Measurements from ENCODE around the gene STXBP6.

GRCh38 chr14:25062022-25062321, 12.0 kb upstream of the STXBP6 start:
- TF ChIP-seq, protein P1, sequence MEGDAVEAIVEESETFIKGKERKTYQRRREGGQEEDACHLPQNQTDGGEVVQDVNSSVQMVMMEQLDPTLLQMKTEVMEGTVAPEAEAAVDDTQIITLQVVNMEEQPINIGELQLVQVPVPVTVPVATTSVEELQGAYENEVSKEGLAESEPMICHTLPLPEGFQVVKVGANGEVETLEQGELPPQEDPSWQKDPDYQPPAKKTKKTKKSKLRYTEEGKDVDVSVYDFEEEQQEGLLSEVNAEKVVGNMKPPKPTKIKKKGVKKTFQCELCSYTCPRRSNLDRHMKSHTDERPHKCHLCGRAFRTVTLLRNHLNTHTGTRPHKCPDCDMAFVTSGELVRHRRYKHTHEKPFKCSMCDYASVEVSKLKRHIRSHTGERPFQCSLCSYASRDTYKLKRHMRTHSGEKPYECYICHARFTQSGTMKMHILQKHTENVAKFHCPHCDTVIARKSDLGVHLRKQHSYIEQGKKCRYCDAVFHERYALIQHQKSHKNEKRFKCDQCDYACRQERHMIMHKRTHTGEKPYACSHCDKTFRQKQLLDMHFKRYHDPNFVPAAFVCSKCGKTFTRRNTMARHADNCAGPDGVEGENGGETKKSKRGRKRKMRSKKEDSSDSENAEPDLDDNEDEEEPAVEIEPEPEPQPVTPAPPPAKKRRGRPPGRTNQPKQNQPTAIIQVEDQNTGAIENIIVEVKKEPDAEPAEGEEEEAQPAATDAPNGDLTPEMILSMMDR (IDR thresholded peaks at IDR 0.05; ENCODE audit: insufficient read depth, low read length, poor library complexity, severe bottlenecking) = no peak
- no peak for TF ChIP-seq EZH2phosphoT487 (conservative IDR thresholded peaks at IDR 0.05; ENCODE audit: low read length)

Data from SU-DHL-6 (cell line).